Activated naive CD4-positive, alpha-beta T cell treated with anti-CD3 and anti-CD28 coated beads, Interleukin-2, amount 50 U/mL, for 72 hours (primary cell): ENCODE data around the gene PRPF18. TPM values are rescaled to one million over a fixed set of nuclear protein-coding genes. Genes with fewer than 3 reads are reported as not detected.
A peak's percentile ranks its signal among the peaks of the same experiment; 100 is the strongest.
"Not testable (repeated sequence)": the region's sequence is repeated elsewhere in the genome, so short reads cannot be mapped to it uniquely, and the experiment has no call there.

Experiments used
- ATAC-seq, 2 donors: fragments of 150-1000 bp; cut with Tn5 transposase; 2 replicates each; pipeline ENCODE4 v1.10.0; 2021; ENCODE audit warnings: mild to moderate bottlenecking in 2 of 2, moderate library complexity in 2 of 2
- DNase-seq, 2 donors: peaks; one replicate each; pipeline ENCODE4 v3.0.0; 2021 to 2022; ENCODE audit warnings: low spot score in 2 of 2
- H3K27ac Mint-ChIP-seq, 2 donors: one replicate each; pipeline ENCODE4 v1.8.0; 2022; ENCODE audit warnings: mild to moderate bottlenecking in 2 of 2, mixed read lengths in 2 of 2
- H3K36me3 Mint-ChIP-seq, 2 donors: one replicate each; pipeline ENCODE4 v1.8.0; 2022; ENCODE audit warnings: mixed read lengths in 2 of 2
- H3K9me3 Mint-ChIP-seq, 2 donors: one replicate each; pipeline ENCODE4 v1.8.0; 2022; ENCODE audit warnings: mixed read lengths in 2 of 2
- total RNA-seq, 2 donors: library from RNA; stranded (reverse); gene quantifications; one replicate each; pipeline ENCODE4 v1.2.3, GENCODE V29; 2022

The PRPF18 gene, protein sequence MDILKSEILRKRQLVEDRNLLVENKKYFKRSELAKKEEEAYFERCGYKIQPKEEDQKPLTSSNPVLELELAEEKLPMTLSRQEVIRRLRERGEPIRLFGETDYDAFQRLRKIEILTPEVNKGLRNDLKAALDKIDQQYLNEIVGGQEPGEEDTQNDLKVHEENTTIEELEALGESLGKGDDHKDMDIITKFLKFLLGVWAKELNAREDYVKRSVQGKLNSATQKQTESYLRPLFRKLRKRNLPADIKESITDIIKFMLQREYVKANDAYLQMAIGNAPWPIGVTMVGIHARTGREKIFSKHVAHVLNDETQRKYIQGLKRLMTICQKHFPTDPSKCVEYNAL
- total RNA-seq: 10 to 100 TPM; 19.9 to 31.2 TPM

DNA sequence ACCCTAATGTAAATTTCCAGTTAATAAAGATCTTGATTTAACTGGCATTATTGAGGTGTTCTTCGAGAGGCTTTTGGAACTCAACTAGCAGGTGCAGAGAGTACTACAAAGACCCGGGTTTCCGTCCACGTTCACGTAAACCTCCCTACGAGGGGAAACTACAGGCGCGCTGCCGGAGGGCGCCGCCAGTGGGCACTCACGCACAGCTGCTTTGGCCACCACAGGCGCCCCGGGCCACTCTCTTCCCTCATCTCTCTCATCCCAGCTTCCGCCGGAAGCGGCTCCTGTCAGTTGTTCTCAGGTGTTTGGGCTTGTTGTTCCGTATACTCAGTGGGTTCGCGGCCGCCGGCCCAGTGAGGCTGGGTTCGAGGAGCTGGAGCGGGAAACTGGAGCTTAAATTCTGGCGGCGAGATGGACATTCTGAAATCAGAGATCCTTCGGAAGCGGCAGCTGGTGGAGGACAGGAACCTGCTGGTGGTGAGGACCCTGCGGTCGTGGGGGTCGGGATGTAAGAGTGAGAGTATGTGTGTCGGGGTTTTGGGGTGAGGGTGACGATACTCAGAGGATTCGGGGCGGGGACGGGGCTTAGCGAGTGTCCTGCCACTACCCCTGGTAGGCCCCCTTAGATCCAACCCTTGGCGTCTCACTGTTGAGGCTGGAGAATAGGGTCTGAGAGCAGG, at the start of gene PRPF18:
Gene PRPF18 (plus strand): TSS at position 290 of the 680 bp plus-strand sequence. CDS start 122 bp downstream, at position 412.
- peaks cover 7% of the 10 kb centered on the region in 2 donors for H3K36me3 Mint-ChIP-seq
- H3K9me3 Mint-ChIP-seq: no peaks in the 10 kb centered on the region
- DNase-seq: peak; percentile 92 to 95
- peak within 1 kb of the TSS; percentile 95 to 100 for H3K27ac Mint-ChIP-seq
- ATAC-seq: peak; percentile 99

DNA sequence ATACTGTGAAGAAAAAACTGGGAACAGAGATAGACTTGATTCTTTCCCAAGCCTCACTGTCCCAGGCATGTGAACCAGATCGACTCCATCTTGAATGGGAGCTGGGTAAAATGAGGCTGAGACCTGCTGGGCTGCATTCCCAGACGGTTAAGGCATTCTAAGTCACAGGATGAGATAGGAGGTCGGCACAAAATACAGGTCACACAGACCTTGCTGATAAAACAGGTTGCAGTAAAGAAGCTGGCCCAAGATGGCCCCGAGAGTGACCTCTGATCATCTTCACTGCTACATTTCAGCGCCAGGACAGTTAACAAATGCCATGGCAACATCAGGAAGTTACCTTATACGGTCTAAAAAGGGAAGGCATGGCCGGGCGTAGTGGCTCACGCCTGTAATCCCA, 48.8 kb upstream of the PRPF18 start:
- not testable (repeated sequence) for H3K9me3 Mint-ChIP-seq, DNase-seq, H3K36me3 Mint-ChIP-seq, H3K27ac Mint-ChIP-seq, ATAC-seq

DNA sequence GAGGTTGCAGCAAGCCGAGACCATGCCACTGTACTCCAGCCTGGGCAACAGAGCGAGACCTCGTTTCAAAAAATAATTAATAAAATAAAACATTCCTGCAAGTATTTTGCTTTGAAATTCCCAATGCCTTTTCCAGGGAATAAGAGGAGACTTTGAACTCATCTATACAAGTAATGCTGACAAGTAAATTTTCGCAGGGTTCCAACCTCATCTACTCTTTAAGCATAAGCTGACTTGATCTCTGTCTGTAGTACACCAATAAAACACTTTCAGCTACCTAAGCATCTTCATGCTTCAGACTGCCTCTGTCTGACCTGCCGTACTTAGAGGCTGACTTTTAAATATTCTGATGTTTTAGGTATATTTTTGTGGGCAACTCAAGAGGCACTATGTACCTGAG, 44.2 kb upstream of the PRPF18 start:
- no peaks in the 10 kb centered on the region for H3K9me3 Mint-ChIP-seq
- no peak for ATAC-seq
- H3K27ac Mint-ChIP-seq: no peak overlapping the region
- no peaks in the 10 kb centered on the region for H3K36me3 Mint-ChIP-seq
- no peak for DNase-seq

DNA sequence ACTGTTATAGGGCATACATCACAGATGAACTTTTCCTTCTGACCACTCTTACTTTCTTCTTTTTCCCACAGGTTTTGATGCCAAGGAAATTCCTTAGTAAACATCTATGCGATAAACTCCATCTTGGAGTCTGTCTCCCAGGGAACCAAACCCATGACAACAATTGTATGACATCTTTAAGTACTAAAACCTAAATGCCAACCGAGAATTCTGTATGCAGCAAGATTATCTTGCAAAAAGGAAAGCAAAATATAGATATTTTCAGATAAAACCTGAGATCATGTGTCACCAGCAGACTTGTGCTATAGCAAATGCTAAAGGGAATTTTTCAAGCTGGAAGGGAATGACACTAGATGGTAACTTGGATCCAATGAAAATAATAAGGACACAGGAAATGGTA, 36.0 kb upstream of the PRPF18 start:
- Mint-ChIP-seq H3K36me3 (peaks cover 0 to 5% of the 10 kb centered on the region in 2 donors), H3K9me3 (peaks cover 8 to 22% of the 10 kb centered on the region in 2 donors), H3K27ac (no peak overlapping the region)
- no peak for ATAC-seq
- no peak for DNase-seq

DNA sequence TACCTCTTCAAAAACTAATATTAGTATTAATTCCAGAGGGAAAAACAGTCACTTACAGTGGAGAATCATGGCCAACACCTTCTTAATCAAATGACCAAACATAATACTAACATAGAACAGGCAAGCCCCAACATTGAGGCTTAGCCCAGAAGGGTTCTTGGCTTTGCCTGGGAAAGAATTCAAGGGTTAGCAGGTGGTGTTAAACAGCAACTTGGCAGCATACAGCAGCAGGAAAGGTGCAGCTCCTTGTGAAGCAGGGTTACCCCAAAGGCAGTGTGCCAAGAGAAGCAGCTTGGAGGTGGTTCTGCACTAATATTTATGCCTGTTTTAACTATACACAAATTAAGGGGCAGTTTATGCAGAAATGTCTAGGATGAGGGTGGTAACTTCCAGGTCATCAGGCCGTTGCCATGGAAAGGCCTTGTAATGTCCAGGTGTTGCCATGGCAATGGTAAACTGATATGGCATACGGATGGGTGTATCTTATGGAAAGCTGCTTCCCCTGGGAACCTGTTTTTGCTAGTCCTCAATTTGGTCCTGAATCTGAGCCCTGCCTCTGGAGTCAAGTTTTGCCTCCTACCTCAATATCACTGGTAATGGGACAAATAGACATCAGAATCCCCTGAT, 30.8 kb upstream of the PRPF18 start:
- no peaks in the 10 kb centered on the region for H3K36me3 Mint-ChIP-seq
- DNase-seq: no peak
- peaks cover 4% of the 10 kb centered on the region in 2 donors for H3K9me3 Mint-ChIP-seq
- no peak overlapping the region for H3K27ac Mint-ChIP-seq
- ATAC-seq: no peak

DNA sequence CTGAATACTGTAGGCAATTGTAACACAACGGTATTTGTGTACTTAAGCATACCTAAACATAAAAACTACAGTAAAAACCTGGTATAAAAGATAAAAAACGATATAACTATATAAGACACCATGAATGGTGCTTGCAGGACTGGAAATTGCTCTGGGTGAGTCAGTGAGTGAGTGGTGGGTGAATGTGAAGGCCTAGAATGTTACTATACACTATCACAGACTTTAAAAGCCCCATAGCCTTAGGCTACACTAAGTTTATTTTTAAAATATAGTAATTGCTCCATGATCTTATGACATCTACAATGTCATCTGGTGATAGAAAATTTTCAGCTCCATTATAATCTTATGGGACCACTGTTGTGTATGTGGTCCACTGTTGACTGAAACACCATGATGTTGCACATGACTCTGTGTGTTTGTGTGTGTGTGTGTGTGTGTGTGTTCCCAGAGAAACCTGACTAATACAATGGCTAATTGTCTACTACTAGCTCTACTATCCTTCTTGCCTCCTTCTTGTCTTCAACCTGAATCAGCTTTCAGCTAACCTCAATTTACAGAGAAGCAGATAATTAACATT, 27.6 kb upstream of the PRPF18 start:
- Mint-ChIP-seq H3K36me3 (peaks cover 0 to 5% of the 10 kb centered on the region in 2 donors), H3K9me3 (no peaks in the 10 kb centered on the region), H3K27ac (no peak overlapping the region)
- DNase-seq: no peak
- no peak for ATAC-seq

DNA sequence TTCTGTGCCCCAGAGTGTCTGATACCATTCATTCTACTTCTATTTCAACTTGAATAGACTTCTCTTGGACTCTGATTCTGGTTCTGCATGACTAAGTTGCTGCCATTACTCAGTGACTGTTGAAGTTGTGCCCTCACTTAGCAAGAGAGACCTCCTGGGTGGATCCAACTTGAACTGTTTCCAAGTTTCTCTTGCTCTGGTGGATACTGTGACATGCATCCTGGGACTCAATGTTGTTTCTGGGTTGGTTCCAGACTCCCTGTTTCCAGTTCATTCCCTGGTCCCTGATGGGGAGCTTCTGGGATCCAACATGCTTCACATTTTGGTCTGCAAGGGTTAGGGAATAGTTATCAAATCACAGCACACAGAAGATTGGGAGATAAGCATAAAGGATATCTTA, 26.2 kb upstream of the PRPF18 start:
- Mint-ChIP-seq H3K36me3 (peaks cover 0 to 7% of the 10 kb centered on the region in 2 donors), H3K9me3 (no peaks in the 10 kb centered on the region), H3K27ac (no peak overlapping the region)
- DNase-seq: no peak
- no peak for ATAC-seq

DNA sequence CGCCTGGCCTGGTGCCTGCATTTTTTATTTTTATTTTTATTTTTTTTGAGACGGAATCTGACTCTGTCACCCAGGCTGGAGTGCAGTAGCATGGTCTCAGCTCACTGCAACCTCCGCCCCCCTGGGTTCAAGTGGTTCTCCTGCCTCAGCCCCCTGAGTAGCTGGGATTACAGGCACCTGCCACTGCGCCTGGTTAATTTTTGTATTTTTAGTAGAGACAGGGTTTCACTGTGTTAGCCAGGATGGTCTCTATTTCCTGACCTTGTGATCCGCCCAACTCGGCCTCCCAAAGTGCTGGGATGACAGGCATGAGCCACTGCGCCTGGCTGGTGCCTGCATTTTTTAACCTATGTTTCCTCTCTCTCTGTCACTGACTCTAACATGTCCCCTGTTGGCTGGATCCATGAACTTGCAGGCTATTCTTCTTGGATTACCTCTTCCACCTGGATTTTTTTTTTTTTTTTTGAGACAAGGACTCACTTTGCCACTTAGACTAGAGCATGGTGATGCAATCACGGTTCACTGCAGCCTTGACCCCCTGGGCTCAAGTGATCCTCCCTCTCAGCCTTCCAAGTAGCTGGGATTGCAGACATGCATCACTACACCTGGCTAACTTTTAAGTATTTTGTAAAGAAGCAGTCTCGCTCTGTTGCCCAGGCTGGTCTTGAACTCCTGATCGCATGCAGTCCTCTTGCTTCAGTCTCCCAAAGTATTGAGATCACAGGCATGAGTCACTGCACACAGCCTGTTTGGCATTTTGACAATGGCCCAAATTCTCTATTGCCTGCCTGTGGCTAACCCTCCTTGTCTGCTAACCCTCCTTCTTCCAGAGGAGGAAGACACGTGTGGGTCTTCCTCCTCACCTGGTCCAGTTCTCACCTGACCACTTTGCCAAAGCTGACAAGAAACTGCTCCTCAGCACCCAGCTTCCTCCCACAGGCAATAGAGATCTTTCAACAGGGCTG, 23.0 kb upstream of the PRPF18 start:
- Mint-ChIP-seq H3K9me3 (no peaks in the 10 kb centered on the region), H3K36me3 (peaks cover 0 to 7% of the 10 kb centered on the region in 2 donors), H3K27ac (no peak overlapping the region)
- no peak for DNase-seq
- no peak for ATAC-seq

DNA sequence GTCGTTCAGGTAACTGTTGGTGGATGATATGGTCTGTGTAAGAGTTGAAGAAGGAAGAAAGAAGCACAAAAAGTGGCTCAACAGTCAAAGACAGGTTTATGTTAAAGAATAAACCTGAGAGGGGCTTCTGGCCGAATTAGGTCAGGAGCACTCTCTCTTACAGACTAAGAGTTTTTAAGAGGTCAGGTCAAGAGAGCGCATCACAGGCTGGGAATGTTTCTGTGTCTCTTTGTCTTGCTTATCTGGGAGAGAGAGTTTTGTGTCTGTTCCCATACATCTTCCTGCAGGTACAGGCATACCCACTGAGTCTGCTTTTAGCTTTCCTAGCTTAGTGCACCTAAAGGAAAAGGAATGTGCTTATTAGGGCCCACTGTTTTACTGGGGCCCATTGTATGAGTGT, 22.2 kb upstream of the PRPF18 start:
- no peak for ATAC-seq

DNA sequence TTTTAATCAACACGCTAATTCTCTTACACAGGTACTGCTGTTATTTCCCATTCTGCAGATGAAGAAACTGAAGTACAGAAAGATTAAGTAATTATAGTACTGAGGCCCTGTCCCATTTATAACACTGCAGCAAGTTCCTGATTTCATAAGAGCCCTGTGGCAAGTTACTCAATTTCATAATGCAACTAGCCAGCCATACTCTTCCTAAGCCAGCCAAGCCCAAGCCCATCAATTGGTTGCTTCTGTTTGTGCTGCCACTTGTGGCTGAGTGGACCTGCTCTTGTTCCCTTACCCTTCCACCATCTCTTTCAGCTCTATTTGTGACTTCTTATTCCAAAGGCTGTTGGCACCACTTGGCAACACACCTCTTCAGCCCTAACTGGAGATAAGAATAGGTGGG, 19.7 kb upstream of the PRPF18 start:
- no peaks in the 10 kb centered on the region for H3K9me3 Mint-ChIP-seq
- no peak for DNase-seq
- peaks cover 0 to 7% of the 10 kb centered on the region in 2 donors for H3K36me3 Mint-ChIP-seq
- no peak for ATAC-seq
- no peak overlapping the region for H3K27ac Mint-ChIP-seq

More for the DNA sequence above, 22.2 kb upstream of the PRPF18 start:
- DNase-seq: no peak
- peaks cover 0 to 7% of the 10 kb centered on the region in 2 donors for H3K36me3 Mint-ChIP-seq
- no peak overlapping the region for H3K27ac Mint-ChIP-seq
- no peaks in the 10 kb centered on the region for H3K9me3 Mint-ChIP-seq

DNA sequence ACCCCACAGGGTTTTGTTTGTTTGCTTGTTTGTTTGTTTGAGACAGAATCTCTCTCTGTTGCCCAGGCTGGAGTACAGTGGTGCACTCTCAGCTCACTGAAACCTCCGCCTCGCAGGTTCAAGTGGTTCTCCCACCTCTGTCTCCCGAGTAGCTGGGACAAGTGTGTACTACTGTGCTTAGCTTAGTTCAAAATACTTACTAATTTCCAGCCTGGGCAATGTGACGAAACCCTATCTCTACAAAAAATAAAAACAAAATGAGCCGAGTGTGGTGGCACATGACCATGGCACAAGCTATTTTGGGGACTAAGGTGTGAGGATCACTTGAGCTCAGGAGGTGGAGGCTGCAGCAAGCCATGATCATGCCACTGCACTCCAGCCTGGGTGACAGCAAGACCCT, 15.2 kb upstream of the PRPF18 start:
- DNase-seq (no peak), ATAC-seq (no peak)
- H3K36me3 Mint-ChIP-seq: peaks cover 0 to 5% of the 10 kb centered on the region in 2 donors
- H3K27ac Mint-ChIP-seq: no peak overlapping the region
- H3K9me3 Mint-ChIP-seq: peaks cover 8 to 9% of the 10 kb centered on the region in 2 donors

DNA sequence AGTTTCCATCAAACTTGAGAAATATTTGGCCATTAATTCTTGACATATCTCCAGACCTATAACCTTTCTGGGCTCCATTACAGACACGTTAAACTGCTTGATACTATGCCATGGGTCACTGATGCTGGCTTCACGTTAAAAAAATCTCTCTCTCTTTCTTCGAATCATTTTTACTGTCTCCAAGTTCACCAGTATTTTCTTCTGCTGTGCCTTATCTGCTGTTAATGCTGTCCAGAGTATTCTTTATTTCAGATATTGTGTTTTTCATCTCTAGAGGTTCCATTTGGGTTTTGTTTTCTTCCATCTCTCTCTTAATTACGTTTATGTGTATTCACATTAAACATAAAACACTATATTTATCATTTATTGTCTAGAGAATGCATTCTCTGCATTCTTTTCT, 12.8 kb upstream of the PRPF18 start:
- DNase-seq: no peak
- ATAC-seq: no peak
- peaks cover 8 to 9% of the 10 kb centered on the region in 2 donors for H3K9me3 Mint-ChIP-seq
- peaks cover 0 to 5% of the 10 kb centered on the region in 2 donors for H3K36me3 Mint-ChIP-seq
- no peak overlapping the region for H3K27ac Mint-ChIP-seq

DNA sequence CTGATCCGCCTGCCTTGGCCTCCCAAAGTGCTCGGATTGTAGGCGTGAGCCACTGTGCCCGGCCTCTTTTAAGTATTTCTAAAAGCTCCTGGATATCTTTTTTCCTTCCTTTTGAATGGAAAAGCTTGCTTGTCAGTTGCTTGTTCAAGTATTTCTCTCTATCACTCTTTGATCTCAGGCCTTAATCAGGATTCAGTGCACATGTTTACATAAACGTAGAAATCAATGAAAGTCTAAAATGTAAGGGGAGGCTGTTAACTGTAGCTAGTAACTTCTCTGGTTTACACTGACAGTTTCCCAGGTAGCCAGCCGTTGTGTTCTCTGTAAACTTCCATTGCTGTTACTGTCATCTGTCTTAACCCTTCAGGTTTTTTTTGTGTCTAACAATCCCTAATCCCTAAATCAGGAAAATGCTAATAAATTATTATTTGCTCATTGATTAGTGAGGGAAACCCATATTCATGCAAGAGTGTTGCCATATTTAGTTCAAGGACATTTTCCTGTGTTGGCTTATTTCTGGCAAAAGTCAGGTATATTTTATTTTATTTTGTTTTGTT, 1.5 kb upstream of the PRPF18 start:
- DNase-seq: no peak
- Mint-ChIP-seq H3K9me3 (no peaks in the 10 kb centered on the region), H3K27ac (no peak overlapping the region), H3K36me3 (peaks cover 7% of the 10 kb centered on the region in 2 donors)
- no peak for ATAC-seq

DNA sequence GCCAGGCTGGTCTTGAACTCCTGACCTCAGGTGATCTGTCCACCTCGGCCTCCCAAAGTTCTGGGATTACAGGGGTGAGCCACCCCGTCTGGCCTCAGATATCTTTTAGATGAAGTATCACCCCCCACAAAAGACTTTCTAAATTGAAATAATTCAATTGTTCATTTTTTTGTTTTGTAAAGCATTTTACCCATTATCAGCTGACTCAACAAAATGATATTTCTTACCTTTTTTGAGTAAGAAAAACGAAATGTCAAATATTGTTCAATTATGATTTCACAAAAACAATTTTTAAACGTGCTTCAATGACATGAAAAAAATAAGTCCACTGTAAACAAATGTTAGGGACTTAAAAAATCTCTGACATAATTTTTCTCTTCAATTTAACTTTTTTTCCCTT, 822 bp upstream of the PRPF18 start:
- no peak overlapping the region for H3K27ac Mint-ChIP-seq
- DNase-seq: no peak

DNA sequence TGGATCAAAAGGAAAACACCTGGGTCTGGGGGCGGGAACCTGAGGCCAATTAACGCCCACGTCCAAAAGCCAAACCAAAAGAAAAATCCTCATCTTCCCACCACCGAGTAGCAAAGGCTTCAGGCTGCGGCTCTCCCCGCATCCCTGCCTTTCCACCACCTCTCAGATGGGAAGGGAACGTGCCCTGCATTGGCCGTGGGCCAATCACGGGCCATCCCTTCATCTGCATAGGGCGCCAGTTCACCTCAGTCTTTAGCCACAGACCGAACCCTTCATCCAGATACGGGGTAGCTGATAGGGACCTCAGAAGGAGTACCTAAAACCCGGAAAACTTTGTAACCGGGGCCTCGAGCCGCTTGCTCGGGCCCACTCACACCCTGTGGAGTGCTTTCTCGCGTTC, 626 bp downstream of the PRPF18 start:
- Mint-ChIP-seq H3K27ac (peak overlapping the region; percentile 95 to 100), H3K36me3 (peaks cover 7% of the 10 kb centered on the region in 2 donors), H3K9me3 (no peaks in the 10 kb centered on the region)
- no peak for DNase-seq
- peak; percentile 14 to 30 for ATAC-seq

More for the DNA sequence above, 822 bp upstream of the PRPF18 start:
- peaks cover 7% of the 10 kb centered on the region in 2 donors for H3K36me3 Mint-ChIP-seq
- H3K9me3 Mint-ChIP-seq: no peaks in the 10 kb centered on the region
- ATAC-seq: no peak

DNA sequence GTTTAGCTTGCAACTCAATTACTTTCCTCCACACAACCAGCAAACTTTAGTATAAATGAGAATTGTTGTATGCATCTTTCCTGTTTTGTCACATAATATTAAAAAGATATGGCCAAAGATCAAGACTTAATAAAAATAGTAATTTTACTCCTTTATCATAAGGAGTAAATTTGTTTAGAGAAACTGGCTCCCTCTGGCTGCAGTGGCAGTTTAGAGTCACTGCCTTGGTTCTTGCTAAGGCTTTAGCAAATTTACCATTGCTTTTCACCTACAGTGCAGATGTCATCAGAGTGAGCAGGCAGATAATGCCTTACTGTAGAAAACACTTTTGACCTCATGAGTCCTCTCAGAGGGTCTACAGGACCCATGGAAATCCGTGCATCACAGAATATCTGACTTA, 2.6 kb downstream of the PRPF18 start:
- ATAC-seq: no peak
- no peak overlapping the region for H3K27ac Mint-ChIP-seq
- peaks cover 7% of the 10 kb centered on the region in 2 donors for H3K36me3 Mint-ChIP-seq
- no peak for DNase-seq
- no peaks in the 10 kb centered on the region for H3K9me3 Mint-ChIP-seq
